Muscle layer of colon (tissue), 2 donors: ENCODE results near the gene DOK5.

Experiments used
- H3K27ac ChIP-seq: one replicate; pipeline ENCODE4 v1.7.0; 2013; ENCODE audit warnings: low read depth, mild to moderate bottlenecking, low read length, moderate library complexity
- H3K27me3 ChIP-seq, 2 donors: one replicate each; pipeline ENCODE4 v1.7.0; 2013; ENCODE audit warnings: low read length in 2 of 2, mild to moderate bottlenecking in 2 of 2; ENCODE audit not compliant: insufficient read depth in 2 of 2, control insufficient read depth in 1 of 2
- H3K36me3 ChIP-seq: one replicate; pipeline ENCODE4 v1.7.0; 2013; ENCODE audit warnings: mild to moderate bottlenecking, low read length; ENCODE audit not compliant: insufficient read depth
- H3K4me1 ChIP-seq: one replicate; pipeline ENCODE4 v1.7.0; 2013; ENCODE audit warnings: mild to moderate bottlenecking, low read length; ENCODE audit not compliant: insufficient read depth
- H3K4me3 ChIP-seq, 2 donors: one replicate each; pipeline ENCODE4 v1.7.0; 2013; ENCODE audit warnings: low read length in 2 of 2, low read depth in 1 of 2, mild to moderate bottlenecking in 1 of 2, moderate library complexity in 1 of 2
- H3K9ac ChIP-seq: one replicate; pipeline ENCODE4 v1.7.0; 2013; ENCODE audit warnings: low read length
- H3K9me3 ChIP-seq: one replicate; pipeline ENCODE4 v1.7.0; 2013; ENCODE audit warnings: mild to moderate bottlenecking, low read length
- donor health status: abdominal sarcoma.
- donor health status: Adenocarcinoma of cecum.

The DOK5 gene

GRCh38 chr20:54566031-54566688, 90.8 kb downstream of the DOK5 start:
- H3K4me1 ChIP-seq: no peaks in the 10 kb centered on the region
- no peaks in the 10 kb centered on the region for H3K36me3 ChIP-seq
- no peak overlapping the region for H3K27ac ChIP-seq
- H3K27me3 ChIP-seq: no peaks in the 10 kb centered on the region
- no peak overlapping the region for H3K9ac ChIP-seq
- H3K9me3 ChIP-seq: no peaks in the 10 kb centered on the region
- no peak overlapping the region for H3K4me3 ChIP-seq

GRCh38 chr20:54570561-54570960, 95.2 kb downstream of the DOK5 start:
- Histone ChIP-seq H3K9me3 (no peaks in the 10 kb centered on the region), H3K4me3 (no peak overlapping the region), H3K36me3 (no peaks in the 10 kb centered on the region), H3K27ac (no peak overlapping the region), H3K27me3 (no peaks in the 10 kb centered on the region), H3K4me1 (no peaks in the 10 kb centered on the region), H3K9ac (no peak overlapping the region)

DNA sequence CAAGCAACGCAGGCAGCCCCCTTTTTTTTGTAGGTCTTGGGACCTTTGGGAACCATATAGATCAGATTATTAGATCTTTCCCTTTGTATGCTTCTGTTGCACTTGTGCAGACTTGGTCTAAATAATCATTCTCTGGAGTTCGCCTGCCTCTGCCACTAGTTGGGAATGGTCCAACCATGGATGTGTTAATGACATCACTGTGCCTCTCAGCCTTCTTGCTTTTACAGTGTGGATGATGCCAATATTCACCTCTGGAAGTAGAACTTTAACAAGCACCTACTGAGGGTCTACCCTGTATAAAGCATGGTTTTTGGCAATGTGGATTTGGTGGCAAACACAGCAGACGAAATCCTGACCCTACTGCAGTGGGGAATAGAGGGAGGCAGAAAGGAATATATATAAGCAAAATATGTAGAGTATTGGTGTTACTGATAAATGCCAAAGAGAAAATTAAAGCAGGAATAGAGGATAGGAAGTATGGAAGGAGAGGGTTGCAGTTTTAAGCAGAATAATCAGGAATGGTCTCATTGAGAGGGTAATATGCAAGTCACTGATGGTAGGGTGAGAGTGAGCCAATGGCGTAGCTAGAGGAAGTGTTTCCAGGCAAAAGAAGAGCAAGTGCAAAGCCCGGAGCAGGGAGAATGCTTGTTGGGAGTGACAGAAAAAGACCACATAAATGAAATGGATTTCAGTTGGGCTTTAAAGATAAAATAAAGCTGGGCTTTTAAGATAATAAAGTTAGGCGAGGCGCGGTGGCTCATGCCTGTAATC, 97.5 kb downstream of the DOK5 start:
- Histone ChIP-seq H3K9ac (no peak overlapping the region), H3K27me3 (no peaks in the 10 kb centered on the region), H3K4me1 (no peaks in the 10 kb centered on the region), H3K4me3 (no peak overlapping the region), H3K36me3 (no peaks in the 10 kb centered on the region), H3K9me3 (no peaks in the 10 kb centered on the region), H3K27ac (no peak overlapping the region)

- H3K4me1 ChIP-seq: no peaks in the 10 kb centered on the region
- H3K9me3 ChIP-seq: no peaks in the 10 kb centered on the region
- H3K27ac ChIP-seq: no peak overlapping the region
- H3K36me3 ChIP-seq: no peaks in the 10 kb centered on the region
- no peak overlapping the region for H3K4me3 ChIP-seq
- no peak overlapping the region for H3K9ac ChIP-seq
- no peaks in the 10 kb centered on the region for H3K27me3 ChIP-seq
Measured at GRCh38 chr20:54573838-54574237, 98.4 kb downstream of the DOK5 start.

DNA sequence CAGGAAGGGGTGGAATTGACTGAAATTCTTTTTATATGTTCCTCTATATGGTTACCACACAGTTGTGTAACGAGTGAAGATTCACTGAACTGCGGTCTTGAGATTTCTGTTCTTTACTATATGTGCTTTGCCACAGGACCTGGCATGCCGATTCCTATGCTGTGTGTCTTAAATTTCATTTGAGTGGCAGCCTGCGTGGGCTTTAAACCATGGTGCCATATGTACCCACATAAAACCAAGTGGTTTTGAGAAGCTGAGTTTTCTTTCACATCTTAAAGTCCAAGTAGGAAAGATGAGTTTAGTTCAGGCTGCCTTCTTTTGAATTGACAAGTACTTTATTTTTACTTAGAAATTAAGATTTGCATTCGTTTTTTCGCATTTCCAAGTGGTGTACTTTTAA, 101.1 kb downstream of the DOK5 start:
- H3K9ac ChIP-seq: no peak overlapping the region
- no peak overlapping the region for H3K27ac ChIP-seq
- no peak overlapping the region for H3K4me3 ChIP-seq
- H3K27me3 ChIP-seq: no peaks in the 10 kb centered on the region
- H3K9me3 ChIP-seq: no peaks in the 10 kb centered on the region
- H3K4me1 ChIP-seq: no peaks in the 10 kb centered on the region
- no peaks in the 10 kb centered on the region for H3K36me3 ChIP-seq

GRCh38 chr20:54577637-54578036, 102.2 kb downstream of the DOK5 start:
- Histone ChIP-seq H3K4me1 (no peaks in the 10 kb centered on the region), H3K27me3 (no peaks in the 10 kb centered on the region), H3K36me3 (no peaks in the 10 kb centered on the region), H3K9me3 (no peaks in the 10 kb centered on the region), H3K27ac (no peak overlapping the region), H3K4me3 (no peak overlapping the region), H3K9ac (no peak overlapping the region)

GRCh38 chr20:54585217-54585616, 109.8 kb downstream of the DOK5 start:
- H3K36me3 ChIP-seq: no peaks in the 10 kb centered on the region
- no peak overlapping the region for H3K9ac ChIP-seq
- no peaks in the 10 kb centered on the region for H3K27me3 ChIP-seq
- H3K27ac ChIP-seq: no peak overlapping the region
- no peaks in the 10 kb centered on the region for H3K4me1 ChIP-seq
- H3K4me3 ChIP-seq: no peak overlapping the region
- H3K9me3 ChIP-seq: no peaks in the 10 kb centered on the region

DNA sequence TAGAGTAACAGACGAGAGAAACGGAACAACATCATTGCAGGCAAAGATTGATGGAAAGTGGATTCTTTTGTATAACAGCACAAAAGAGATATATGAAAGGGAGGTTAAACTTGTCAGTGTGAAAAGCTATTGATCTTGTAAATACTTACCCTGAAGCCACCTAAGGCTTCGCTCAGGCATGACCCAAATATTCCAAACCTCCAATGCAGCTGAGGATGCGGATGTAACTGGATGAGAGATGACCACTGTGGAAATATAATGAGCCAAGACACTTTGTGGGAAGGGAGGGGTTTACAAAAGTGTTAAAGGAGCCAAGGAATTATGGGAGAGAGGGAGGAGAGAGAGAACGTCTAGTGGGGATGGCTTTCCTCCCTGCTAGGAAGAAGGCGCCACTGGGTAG, 112.0 kb downstream of the DOK5 start:
- Histone ChIP-seq H3K4me1 (no peaks in the 10 kb centered on the region), H3K27me3 (no peaks in the 10 kb centered on the region), H3K4me3 (no peak overlapping the region), H3K27ac (no peak overlapping the region), H3K9ac (no peak overlapping the region), H3K9me3 (no peaks in the 10 kb centered on the region), H3K36me3 (no peaks in the 10 kb centered on the region)

- no peaks in the 10 kb centered on the region for H3K4me1 ChIP-seq
- no peaks in the 10 kb centered on the region for H3K36me3 ChIP-seq
- no peak overlapping the region for H3K9ac ChIP-seq
- H3K4me3 ChIP-seq: no peak overlapping the region
- H3K27ac ChIP-seq: no peak overlapping the region
- H3K27me3 ChIP-seq: no peaks in the 10 kb centered on the region
- H3K9me3 ChIP-seq: no peaks in the 10 kb centered on the region
Measured at GRCh38 chr20:54589402-54590030, 114.1 kb downstream of the DOK5 start.

GRCh38 chr20:54590856-54591255, 115.5 kb downstream of the DOK5 start:
- H3K4me1 ChIP-seq: no peaks in the 10 kb centered on the region
- H3K9me3 ChIP-seq: no peaks in the 10 kb centered on the region
- no peak overlapping the region for H3K27ac ChIP-seq
- no peak overlapping the region for H3K4me3 ChIP-seq
- no peak overlapping the region for H3K9ac ChIP-seq
- no peaks in the 10 kb centered on the region for H3K27me3 ChIP-seq
- H3K36me3 ChIP-seq: no peaks in the 10 kb centered on the region

DNA sequence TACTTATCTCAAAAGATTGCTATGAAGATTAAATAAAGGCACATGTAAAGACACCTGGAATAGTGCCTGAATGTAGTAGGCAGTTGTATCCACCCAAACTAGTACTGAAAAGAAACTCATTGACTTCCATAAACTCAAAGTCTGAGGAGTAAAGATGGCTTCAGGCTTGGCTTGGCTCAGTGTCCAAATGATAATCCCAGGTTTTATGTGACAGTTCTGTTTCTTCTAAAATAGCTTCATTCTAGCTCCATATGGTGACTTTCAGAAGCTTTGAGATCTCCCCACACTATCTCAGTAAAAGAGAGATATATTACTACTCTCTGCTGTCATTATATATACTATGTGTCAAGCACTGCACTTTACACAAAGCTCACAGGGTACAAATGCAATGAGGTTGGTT, 121.3 kb downstream of the DOK5 start:
- no peaks in the 10 kb centered on the region for H3K9me3 ChIP-seq
- H3K9ac ChIP-seq: no peak overlapping the region
- H3K4me1 ChIP-seq: no peaks in the 10 kb centered on the region

More for the DNA sequence above, 121.3 kb downstream of the DOK5 start:
- no peaks in the 10 kb centered on the region for H3K36me3 ChIP-seq
- H3K4me3 ChIP-seq: no peak overlapping the region
- no peaks in the 10 kb centered on the region for H3K27me3 ChIP-seq
- no peak overlapping the region for H3K27ac ChIP-seq
